BJ (cell line): ENCODE measurements around the gene ZNF318. TPM values are rescaled to one million over a fixed set of nuclear protein-coding genes. Genes with fewer than 3 reads are reported as not detected.

ENCODE experiments used
- CTCF ChIA-PET: fragments of 350-600 bp; formaldehyde crosslinking; extraction: SDS; loops from one replicate; lab custom pipeline; 2021; ENCODE audit warnings: antibody characterized with exemption, inconsistent platforms; lab: Yijun Ruan, JAX
- POLR2A ChIA-PET: fragments of 300-600 bp; sonication (Branson Sonifier 250); formaldehyde crosslinking; extraction: SDS; loops from one replicate; lab custom pipeline; 2021; ENCODE audit warnings: antibody characterized with exemption; lab: Charles Lee
- DNase-seq: peaks from one replicate; pipeline ENCODE4 v3.0.0-alpha.2; 2011; ENCODE audit warnings: low read depth
- H3K27me3 ChIP-seq: 2 replicates; pipeline ENCODE4 v1.6.0; 2011; ENCODE audit warnings: low read length; ENCODE audit not compliant: control insufficient read depth, insufficient read depth
- H3K36me3 ChIP-seq: 2 replicates; pipeline ENCODE4 v1.5.1; 2011; ENCODE audit warnings: low read length; ENCODE audit not compliant: control insufficient read depth, insufficient read depth
- H3K4me3 ChIP-seq: 2 replicates; pipeline ENCODE4 v1.5.1; 2011; ENCODE audit warnings: low read depth, mild to moderate bottlenecking, control low read depth, low read length
- CTCF ChIP-seq: IDR thresholded peaks from 2 replicates; pipeline ENCODE4 v1.5.1; 2011; ENCODE audit warnings: low read depth, mild to moderate bottlenecking, control low read depth, inconsistent platforms, low read length, moderate library complexity; ENCODE audit not compliant: insufficient read depth
- polyA plus RNA-seq: library from polyadenylated mRNA; depleted of rRNA; stranded (reverse); fragments of >200 nt; gene quantifications from 2 replicates; pipeline ENCODE4 v1.2.3, GENCODE V29; 2011

ZNF318 gene
- polyA plus RNA-seq, 1 experiment, result 11.5 TPM

DNA sequence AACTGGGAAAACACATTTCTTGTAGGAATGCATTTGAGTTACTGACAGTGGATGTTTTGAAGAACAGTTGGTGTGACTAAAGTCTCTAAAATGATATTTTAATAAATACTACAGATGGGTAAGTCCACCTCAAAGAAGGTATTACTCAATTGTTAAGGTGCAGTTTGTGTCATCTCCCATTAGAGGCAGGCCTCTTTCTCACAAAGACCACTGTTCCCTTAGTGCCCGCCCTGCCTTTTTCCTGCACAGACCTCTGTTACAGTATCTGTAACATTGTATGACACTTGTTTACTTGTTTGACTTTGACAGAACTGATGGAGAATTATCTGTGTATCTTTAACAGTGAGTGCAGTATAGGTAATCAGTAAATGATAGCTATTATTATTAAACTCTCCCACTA is 55.6 kb downstream of the ZNF318 start:
- POLR2A ChIA-PET, result no interaction called here

GRCh38 chr6:43311666-43312065 is 57.8 kb downstream of the ZNF318 start:
- CTCF ChIA-PET, result no interaction called here
- POLR2A ChIA-PET, result no interaction called here
- H3K27me3 ChIP-seq, result peaks cover 7% of the 10 kb centered on the region
- TF ChIP-seq CTCF, result no peak
- no peak for DNase-seq
- H3K36me3 ChIP-seq, result no peaks in the 10 kb centered on the region
- no peak overlapping the region for H3K4me3 ChIP-seq

More for the DNA sequence above, 55.6 kb downstream of the ZNF318 start:
- H3K27me3 ChIP-seq, result peaks cover 4% of the 10 kb centered on the region; the same call in 1 of the 2 replicates
- H3K36me3 ChIP-seq, result no peaks in the 10 kb centered on the region
- CTCF ChIA-PET, result interaction anchor here (0.6 to 2.2 kb wide), 5 partner anchors 16 to 193 kb away, joined by 3 to 7 read pairs (median 4); partner anchors contain the start of gene SLC22A7
- no peak for DNase-seq
- no peak overlapping the region for H3K4me3 ChIP-seq
- TF ChIP-seq CTCF, result no peak

DNA sequence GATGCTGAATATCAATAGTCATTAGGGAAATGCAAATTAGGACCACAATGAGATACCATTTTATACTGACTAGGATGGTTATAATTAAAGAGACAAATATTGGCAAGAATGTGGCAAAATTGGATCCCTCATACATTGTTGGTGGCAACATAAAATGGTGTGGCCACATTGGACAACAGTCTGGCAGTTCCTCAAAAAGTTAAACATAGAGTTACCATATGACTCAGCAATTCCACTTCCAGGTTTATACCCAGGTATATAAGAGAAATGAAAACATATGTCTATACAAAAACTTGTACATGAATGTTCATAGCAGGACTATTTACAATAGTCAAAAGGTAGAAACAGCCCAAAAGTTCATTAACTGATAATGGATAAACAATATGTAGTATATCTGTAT is 58.8 kb downstream of the ZNF318 start:
- Histone ChIP-seq H3K36me3 (no peaks in the 10 kb centered on the region), H3K27me3 (peaks cover 7% of the 10 kb centered on the region), H3K4me3 (no peak overlapping the region)
- CTCF ChIA-PET, result no interaction called here
- DNase-seq, result no peak
- POLR2A ChIA-PET, result no interaction called here
- no peak for TF ChIP-seq CTCF

DNA sequence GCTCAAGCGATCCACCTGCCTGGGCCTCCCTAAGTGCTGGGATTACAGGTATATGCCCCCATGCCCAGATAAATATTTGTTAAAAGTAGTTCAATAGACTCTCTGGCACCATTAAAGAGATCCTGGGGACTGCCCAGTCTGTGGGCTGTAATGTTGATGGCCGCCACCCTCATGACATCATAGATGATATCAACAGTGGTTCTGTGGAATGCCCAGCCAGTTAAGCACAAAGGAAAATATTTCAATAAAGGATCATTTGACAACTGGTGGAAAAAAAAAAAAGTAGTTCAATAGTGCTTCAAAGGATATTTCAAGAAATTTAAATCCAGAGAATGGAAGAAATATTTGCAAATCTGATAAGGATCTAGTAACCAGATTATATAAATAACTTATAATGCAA is 59.3 kb downstream of the ZNF318 start:
- peaks cover 7% of the 10 kb centered on the region for H3K27me3 ChIP-seq
- no peak for TF ChIP-seq CTCF
- no peak overlapping the region for H3K4me3 ChIP-seq
- DNase-seq, result no peak
- H3K36me3 ChIP-seq, result no peaks in the 10 kb centered on the region
- POLR2A ChIA-PET, result no interaction called here
- CTCF ChIA-PET, result interaction anchor here (1.0 kb wide), 1 partner anchor 46 kb away, joined by 3 read pairs; no protein-coding TSS in a partner anchor

DNA sequence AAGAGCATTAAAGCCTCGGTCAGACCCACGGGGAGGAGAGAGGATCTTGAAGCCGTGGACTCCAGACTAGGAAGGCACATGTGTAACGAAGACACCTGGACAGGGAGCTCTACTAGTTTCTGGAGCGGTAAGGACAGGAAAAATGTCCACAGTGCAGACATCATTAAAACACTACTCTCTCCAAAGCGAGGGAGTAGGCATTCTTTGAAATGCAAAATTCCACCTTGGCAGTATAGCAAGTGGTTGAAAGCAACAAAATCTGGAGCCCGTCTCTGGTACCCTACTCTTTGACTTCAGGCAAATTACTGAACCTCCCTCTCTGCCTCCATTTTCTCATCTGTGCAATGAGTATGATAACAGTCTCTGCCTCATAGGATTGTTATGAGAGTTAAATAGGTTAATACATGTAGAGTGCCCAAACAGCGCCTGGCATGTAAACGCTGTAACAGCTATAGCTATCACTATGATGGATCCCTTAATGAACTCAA is 60.4 kb downstream of the ZNF318 start:
- ChIA-PET CTCF (interaction anchor here (1.0 to 2.0 kb wide), 4 partner anchors 8 to 407 kb away, joined by 3 to 7 read pairs (median 3); no protein-coding TSS in a partner anchor), POLR2A (interaction anchor here (0.6 kb wide), 1 partner anchor 27 kb away, joined by 5 read pairs; no protein-coding TSS in a partner anchor)
- Histone ChIP-seq H3K36me3 (no peaks in the 10 kb centered on the region), H3K27me3 (peaks cover 7% of the 10 kb centered on the region), H3K4me3 (no peak overlapping the region; the same call in 1 of the 2 replicates)
- DNase-seq, result no peak
- TF ChIP-seq CTCF, result no peak
